D721Med (cell line): ENCODE measurements around the gene GRIN2C.

Experiments
- DNase-seq: peaks from one replicate; pipeline ENCODE4 v3.0.0; 2011; ENCODE audit warnings: low spot score; ENCODE audit not compliant: insufficient read length
- FAIRE-seq: peaks from 2 replicates; lab custom pipeline; 2011; peaks lifted over from hg19 to GRCh38; lab: Jason Lieb, UNC
- TF ChIP-seq, protein P1 (sequence below): IDR thresholded peaks from 2 replicates; pipeline ENCODE4 v1.5.1; 2012; ENCODE audit warnings: mild to moderate bottlenecking, control low read depth; ENCODE audit not compliant: insufficient read depth; ENCODE audit errors: missing control alignments

Gene GRIN2C

DNA sequence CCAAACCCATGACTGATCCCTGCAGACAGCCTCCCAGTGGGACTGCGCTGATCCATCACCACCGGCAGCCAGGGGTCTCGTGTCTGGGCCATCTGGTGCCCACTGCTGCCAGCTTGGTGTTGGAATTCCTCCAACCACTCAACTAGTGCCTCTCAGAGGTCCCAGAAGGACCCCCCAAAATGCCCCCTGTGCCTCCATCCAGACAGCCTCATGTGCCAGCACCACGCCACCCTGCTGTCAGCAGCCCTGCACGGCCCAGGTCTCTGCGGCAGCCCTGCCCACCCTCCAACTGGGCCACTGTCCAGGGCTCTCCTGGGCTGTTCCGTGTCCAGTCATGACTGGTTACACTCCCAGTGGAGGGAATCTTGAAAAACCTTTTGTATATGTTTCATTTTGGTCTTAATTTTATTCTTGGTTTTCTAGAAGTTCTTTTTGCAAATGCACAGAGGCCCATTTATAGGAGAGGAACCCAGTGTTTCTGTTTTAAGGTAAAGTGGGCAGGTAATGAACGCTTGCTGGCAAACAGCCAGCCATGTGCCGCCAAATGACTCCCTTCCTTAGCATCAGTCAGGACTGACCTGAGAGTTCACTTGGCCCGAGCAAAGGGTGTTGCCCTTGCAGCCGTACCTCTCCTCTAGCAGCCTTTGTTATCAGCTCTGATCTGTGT is 34.6 kb downstream of the GRIN2C start:
- no peak for FAIRE-seq
- TF ChIP-seq, protein P1, sequence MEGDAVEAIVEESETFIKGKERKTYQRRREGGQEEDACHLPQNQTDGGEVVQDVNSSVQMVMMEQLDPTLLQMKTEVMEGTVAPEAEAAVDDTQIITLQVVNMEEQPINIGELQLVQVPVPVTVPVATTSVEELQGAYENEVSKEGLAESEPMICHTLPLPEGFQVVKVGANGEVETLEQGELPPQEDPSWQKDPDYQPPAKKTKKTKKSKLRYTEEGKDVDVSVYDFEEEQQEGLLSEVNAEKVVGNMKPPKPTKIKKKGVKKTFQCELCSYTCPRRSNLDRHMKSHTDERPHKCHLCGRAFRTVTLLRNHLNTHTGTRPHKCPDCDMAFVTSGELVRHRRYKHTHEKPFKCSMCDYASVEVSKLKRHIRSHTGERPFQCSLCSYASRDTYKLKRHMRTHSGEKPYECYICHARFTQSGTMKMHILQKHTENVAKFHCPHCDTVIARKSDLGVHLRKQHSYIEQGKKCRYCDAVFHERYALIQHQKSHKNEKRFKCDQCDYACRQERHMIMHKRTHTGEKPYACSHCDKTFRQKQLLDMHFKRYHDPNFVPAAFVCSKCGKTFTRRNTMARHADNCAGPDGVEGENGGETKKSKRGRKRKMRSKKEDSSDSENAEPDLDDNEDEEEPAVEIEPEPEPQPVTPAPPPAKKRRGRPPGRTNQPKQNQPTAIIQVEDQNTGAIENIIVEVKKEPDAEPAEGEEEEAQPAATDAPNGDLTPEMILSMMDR: no peak
- no peak for DNase-seq

DNA sequence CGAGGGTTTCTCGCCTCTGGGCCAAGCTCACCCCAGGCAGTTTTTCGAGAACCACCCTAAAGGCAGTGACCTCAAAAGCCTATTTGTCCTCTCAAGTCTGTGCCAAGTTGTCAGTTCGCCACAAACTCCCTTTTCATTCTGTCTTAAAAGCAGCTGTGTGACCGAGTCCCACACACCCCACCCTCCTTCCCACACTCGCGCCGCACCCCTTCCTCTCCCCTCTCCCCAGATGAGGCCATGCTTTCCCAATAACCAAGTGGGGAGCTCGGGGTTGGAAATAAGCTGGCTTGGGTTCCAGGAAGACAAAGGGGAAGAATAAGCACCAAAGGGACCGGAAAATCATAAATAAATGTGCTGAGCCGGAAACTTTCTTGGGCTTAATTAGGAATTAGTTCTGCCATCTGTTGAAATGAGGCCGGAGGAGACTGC is 36.7 kb downstream of the GRIN2C start:
- TF ChIP-seq, protein P1: no peak
- DNase-seq (no peak), FAIRE-seq (no peak)

DNA sequence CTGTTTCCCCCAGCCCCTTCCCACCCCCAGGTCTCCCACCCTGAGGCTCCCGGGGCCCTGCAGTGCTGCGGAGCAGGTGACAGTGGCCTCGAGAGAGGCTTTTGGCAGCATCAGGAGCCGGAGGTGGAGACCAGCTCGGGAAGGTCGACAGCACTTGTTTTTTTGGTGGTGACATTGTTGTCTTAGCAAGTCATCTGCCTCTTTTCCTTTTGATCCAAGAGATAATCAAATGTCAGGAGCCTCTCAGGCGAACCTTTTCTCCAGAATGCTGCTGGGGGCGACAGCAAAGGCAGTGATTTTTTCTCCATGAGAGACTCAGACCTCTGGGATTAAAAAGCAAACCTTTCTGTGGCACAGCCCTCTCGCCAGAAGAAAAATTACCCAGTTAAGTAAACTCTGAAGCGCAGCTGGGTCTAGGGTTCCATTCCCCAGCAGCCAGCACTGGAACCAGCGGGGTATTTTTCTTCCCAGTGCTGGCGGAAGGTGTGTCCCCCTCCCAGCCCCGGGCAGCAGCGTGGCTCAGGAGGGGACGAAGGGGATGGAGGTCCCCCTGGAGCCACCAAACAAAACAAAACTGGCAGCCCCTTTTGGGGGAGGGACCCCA is 37.2 kb downstream of the GRIN2C start:
- DNase-seq (no peak), FAIRE-seq (no peak)
- TF ChIP-seq, protein P1: no peak

DNA sequence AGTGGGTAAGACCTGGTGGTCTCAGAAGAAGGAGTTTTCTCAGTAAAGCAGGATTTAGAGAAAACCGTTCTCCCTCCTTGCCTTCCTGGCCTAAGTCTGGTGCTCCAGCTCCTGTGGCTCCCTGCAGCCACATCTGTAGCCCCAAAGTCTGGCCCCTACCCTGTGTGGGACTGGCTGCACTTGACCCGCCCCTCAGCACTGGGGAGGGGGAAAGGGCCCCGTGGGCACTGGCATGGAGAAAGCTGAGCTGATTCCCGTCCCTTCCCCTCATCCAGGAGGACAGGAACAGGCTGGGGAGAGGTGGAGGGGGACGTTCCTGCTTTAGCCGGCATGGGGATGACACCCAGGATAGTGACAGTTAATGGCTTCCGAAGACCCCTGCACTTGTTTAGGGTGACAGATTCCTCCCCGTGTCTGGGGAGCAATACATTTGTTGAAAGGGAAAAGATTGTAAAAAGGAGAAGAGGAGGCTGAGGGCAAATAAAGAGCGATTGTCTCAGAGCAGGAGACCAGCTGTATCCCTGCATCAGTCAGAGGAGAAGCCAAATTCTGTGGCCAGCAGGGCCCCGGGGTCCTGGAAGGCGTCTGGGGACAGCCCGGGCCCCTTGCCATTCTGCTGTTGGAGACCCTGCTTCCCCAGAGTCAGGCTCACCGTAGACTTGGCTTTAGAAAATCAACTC is 37.9 kb downstream of the GRIN2C start:
- TF ChIP-seq, protein P1: no peak
- FAIRE-seq (no peak), DNase-seq (no peak)

DNA sequence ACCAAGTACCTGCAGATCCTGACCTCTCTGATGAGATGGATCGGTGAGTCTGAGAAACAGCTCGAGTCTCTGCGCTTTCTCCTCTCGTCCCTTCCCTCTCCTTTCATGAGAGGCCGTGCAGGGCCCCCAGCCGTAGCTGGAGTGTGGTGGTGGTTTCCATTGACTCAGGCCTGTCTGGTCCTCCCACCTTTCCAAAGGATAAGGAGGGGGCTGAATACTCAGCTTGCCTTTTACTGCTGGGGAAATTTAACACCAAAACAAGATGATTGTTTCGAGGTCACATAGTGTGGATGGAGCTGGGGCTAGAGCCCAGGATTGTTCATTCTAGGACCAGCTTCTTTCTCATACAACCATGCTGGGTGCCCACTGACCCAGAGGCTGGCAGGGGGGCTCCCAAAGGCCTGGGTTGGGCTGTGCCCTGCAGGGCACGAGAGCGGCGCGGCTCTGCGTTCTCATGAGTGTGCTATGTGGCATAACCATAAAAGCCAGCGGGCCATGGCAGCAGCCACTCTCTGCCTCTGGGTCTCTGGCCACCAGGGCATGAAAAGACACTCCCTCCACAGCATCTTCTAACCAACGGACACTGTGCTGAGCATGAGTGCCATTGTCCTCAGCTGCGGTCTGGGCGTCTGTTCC is 39.8 kb downstream of the GRIN2C start:
- no peak for FAIRE-seq
- DNase-seq: no peak

GRCh38 chr17:74818291-74818938 is 41.3 kb downstream of the GRIN2C start:
- TF ChIP-seq, protein P1: no peak
- no peak for FAIRE-seq
- DNase-seq: no peak

More for the DNA sequence above, 39.8 kb downstream of the GRIN2C start:
- TF ChIP-seq, protein P1: no peak
